Sigmoid colon (tissue), 4 donors: ENCODE results near the gene AHI1.

ENCODE experiments used
- CTCF ChIP-seq, 4 experiments: fragments of 450-650 bp in 3 of 4; fragments of 200-600 bp in 1 of 4; IDR thresholded peaks; one replicate each; pipeline ENCODE4 v1.5.1; 2016 to 2019; ENCODE audit warnings: antibody characterized with exemption in 4 of 4, mild to moderate bottlenecking in 3 of 4, moderate library complexity in 2 of 4
- EP300 ChIP-seq, 4 donors: sonication (generic); formaldehyde crosslinking; IDR thresholded peaks; one replicate each; pipeline ENCODE4 v1.6.1; 2017; ENCODE audit warnings: antibody characterized with exemption in 4 of 4
- POLR2A ChIP-seq, 2 donors: fragments of 450-650 bp; IDR thresholded peaks; one replicate each; pipeline ENCODE4 v1.6.1; 2016; ENCODE audit warnings: antibody characterized with exemption in 2 of 2, mild to moderate bottlenecking in 2 of 2, moderate library complexity in 2 of 2

- TF ChIP-seq EP300 (IDR thresholded peaks at IDR 0.05) (no peak), POLR2A (IDR thresholded peaks at IDR 0.05) (no peak), CTCF (IDR thresholded peaks at IDR 0.05) (no peak)
Measured at GRCh38 chr6:135260612-135261011, 236.9 kb downstream of the AHI1 start.
